ENCODE results near the gene SLC2A4.

SLC2A4 gene

DNA sequence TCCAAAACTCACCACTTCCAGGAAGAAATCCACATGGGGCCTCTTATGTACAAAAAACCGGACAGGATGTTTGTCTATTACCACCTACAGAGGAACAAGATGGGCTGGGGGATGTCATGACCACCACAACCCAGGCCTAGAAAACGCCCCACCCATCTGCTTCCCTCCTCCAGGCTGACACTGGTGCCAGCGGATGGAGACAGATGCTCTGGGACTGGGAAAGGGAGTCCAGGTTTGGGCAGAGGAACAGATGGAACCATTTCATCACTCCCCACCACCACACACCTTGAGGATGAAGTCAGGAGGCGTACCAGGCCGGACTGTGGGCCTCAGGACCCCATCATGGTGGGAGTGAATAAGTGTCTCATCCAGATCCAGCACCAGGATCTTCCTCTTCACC, 34.7 kb upstream of the SLC2A4 start:
- no peaks in the 10 kb centered on the region for H3K27me3 ChIP-seq
- peaks cover 30% of the 10 kb centered on the region for H3K4me1 ChIP-seq
- H3K4me2 ChIP-seq: no peak overlapping the region
- peaks cover 53% of the 10 kb centered on the region for H4K20me1 ChIP-seq
- H3K27ac ChIP-seq: no peak overlapping the region
- H3K9ac ChIP-seq: peak overlapping the region; percentile 16; the same call in 1 of the 2 replicates
- H3K36me3 ChIP-seq: peaks cover 44% of the 10 kb centered on the region
- no peak overlapping the region for H3K4me3 ChIP-seq
- no peaks in the 10 kb centered on the region for H3K9me3 ChIP-seq
- TF ChIP-seq Cebpa-rat (IDR thresholded peaks at IDR 0.05): no peak

DNA sequence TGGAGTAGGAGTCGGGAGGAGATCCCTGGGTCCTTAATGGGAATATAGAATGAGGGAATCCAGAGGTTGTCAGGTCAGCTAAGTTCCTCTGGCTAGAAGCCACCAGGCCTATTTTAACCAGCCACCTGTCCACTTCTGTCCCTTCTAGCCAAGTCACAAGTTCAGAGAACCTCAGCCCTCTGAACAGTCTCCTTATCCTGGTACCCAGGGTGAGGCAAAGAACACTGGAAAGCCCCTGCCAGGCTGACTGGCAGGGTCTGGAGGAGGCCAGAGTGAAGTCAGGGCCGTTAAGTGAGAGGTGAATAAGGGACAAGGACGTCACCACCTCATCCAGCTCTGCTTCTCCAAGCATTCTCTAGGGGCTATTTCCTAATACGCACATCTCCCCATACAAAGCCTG, 32.7 kb upstream of the SLC2A4 start:
- H3K27me3 ChIP-seq: no peaks in the 10 kb centered on the region
- H4K20me1 ChIP-seq: peaks cover 53% of the 10 kb centered on the region
- H3K9me3 ChIP-seq: no peaks in the 10 kb centered on the region
- peaks cover 35% of the 10 kb centered on the region for H3K4me1 ChIP-seq
- H3K4me3 ChIP-seq: no peak overlapping the region
- H3K9ac ChIP-seq: peak overlapping the region; percentile 94
- peak overlapping the region; percentile 99 for H3K4me2 ChIP-seq
- H3K36me3 ChIP-seq: peaks cover 41% of the 10 kb centered on the region
- H3K27ac ChIP-seq: peak overlapping the region; percentile 90; the same call in 1 of the 2 replicates
- TF ChIP-seq Cebpa-rat (IDR thresholded peaks at IDR 0.05): no peak

DNA sequence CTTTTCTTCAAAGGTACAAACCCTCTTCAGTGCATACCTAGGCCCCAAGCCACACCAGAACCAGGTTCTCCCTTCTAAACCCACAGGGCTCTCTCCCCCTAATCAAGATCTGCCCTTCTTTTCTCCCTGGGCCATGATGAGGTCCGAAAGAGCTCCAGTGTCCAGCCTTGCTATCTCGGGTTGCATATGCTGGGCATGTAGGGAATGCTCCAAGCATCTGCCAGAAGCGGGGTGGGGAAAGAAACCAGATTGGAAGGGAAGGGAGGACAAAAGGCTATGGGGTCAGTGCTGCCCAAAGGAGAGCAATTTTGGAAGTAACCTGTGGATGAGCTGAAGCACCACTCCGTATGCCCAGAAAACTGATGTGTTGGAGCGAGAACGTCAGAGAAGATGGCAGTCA, 32.3 kb upstream of the SLC2A4 start:
- H3K4me3 ChIP-seq: peak overlapping the region; percentile 81
- H3K9me3 ChIP-seq: no peaks in the 10 kb centered on the region
- H3K36me3 ChIP-seq: peaks cover 41% of the 10 kb centered on the region
- peak overlapping the region; percentile 99 for H3K4me2 ChIP-seq
- H4K20me1 ChIP-seq: peaks cover 53% of the 10 kb centered on the region
- peaks cover 35% of the 10 kb centered on the region for H3K4me1 ChIP-seq
- H3K27ac ChIP-seq: peak overlapping the region; percentile 90
- H3K9ac ChIP-seq: peak overlapping the region; percentile 94
- TF ChIP-seq Cebpa-rat (IDR thresholded peaks at IDR 0.05): no peak
- no peaks in the 10 kb centered on the region for H3K27me3 ChIP-seq

DNA sequence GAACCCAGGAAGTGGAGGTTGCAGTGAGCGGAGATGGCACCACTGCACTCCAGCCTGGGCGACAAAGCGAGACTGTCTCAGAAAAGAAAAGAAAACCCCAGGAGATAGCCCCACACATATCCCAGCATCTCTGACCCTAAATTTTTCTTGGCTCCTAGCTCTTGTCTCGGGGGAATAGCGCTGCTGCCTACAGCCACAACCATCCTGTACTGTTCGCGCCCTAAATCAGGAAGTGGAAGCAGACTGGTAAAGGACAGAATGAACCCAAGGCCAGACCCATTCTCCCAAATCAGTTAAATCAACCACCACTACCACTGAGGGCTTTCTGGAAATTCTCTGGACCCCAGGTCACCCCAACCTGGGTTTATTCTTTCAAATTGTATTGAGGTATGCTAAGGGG, 31.7 kb upstream of the SLC2A4 start:
- H3K4me1 ChIP-seq: peaks cover 35% of the 10 kb centered on the region
- peaks cover 41% of the 10 kb centered on the region for H3K36me3 ChIP-seq
- H3K27me3 ChIP-seq: no peaks in the 10 kb centered on the region
- no peaks in the 10 kb centered on the region for H3K9me3 ChIP-seq
- peak overlapping the region; percentile 90 for H3K27ac ChIP-seq
- H3K4me2 ChIP-seq: peak overlapping the region; percentile 99
- H4K20me1 ChIP-seq: peaks cover 53% of the 10 kb centered on the region
- no peak for TF ChIP-seq Cebpa-rat (IDR thresholded peaks at IDR 0.05)
- H3K4me3 ChIP-seq: peak overlapping the region; percentile 81
- H3K9ac ChIP-seq: peak overlapping the region; percentile 94

DNA sequence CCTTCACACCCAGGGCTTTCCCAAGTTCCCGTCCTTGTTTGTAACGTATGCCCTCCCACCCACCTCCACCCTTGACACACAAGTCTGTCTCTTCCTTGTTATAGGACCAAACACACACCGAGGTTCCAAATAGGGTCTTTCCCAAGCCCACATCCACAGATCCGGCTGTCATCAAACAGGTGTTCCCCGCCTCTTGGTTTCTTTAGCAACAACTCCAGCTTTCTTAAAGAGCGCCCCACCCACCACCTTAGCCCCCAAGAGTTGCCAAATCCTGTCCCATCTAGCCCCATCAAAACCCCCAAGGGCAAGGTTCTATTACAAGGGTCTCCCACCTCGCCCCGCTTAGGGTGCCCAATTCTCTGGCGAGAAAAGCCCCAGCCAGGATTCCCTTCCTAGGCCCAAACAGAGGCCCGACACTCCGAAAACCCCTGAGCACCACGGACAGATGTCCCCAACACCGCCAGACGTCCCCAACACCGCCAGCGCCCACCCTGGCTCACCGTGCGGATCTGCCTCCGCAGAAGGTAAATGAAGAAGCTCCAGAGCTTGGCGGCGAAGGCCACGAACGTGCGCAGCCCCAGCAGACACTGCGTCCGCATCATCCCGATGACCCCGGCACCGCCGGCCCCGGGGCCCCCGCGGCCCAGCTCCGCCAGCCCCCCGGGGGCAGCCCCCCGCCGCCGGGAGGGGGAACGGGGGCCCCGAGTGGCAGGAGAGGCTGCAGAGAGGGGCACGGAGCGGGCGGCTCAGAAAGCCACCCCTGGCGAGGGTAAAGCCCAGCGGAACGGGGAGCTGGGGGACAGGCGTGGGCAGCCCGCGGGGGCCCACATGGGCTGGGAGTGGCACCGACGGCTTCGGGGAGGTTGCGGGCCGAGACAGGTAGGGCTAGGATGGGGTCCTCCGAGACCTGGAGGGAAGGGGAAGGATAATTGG, 30.6 kb upstream of the SLC2A4 start:
- no peaks in the 10 kb centered on the region for H3K27me3 ChIP-seq
- peak overlapping the region; percentile 94 for H3K9ac ChIP-seq
- no peak for TF ChIP-seq Cebpa-rat (IDR thresholded peaks at IDR 0.05)
- H3K27ac ChIP-seq: peak overlapping the region; percentile 90
- H4K20me1 ChIP-seq: peaks cover 50% of the 10 kb centered on the region
- H3K4me2 ChIP-seq: peak overlapping the region; percentile 99
- peaks cover 41% of the 10 kb centered on the region for H3K36me3 ChIP-seq
- H3K9me3 ChIP-seq: no peaks in the 10 kb centered on the region
- peaks cover 35% of the 10 kb centered on the region for H3K4me1 ChIP-seq
- peak overlapping the region; percentile 81 for H3K4me3 ChIP-seq

DNA sequence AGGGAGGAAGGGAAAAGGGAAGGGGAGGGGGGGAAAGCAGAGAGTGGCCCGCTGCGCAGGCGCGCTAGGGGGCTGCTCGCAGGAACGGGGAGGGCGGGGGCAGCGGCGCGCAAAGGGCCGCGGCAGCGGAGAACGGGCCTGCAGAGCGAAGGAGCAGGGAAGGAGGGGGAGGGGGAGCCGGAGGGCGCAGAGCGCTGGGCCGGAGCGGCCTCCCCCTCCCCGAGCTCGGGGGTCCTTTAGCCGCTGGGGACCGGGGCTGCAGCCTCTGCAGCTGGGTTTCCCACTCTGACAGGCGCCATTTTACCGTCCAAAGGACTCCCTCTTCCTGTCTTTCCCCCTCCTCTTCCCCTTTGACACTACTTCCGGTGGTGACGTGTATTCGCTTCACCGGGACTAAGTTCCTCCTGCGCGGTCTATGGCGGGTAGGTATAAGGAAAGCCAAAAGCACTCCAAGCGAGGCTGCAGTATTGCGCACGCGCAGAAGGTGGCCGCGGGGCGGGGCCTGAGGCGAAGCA, 29.8 kb upstream of the SLC2A4 start, which contains the start of gene CTDNEP1:
Gene CTDNEP1, minus strand, starts transcription at position 74 of the 515 bp plus-strand sequence. CDS start 438 bp downstream, outside the sequence.
- H3K27me3 ChIP-seq: no peaks in the 10 kb centered on the region
- peaks cover 42% of the 10 kb centered on the region for H4K20me1 ChIP-seq
- H3K4me3 ChIP-seq: peak within 1 kb of the TSS; percentile 81
- peaks cover 35% of the 10 kb centered on the region for H3K4me1 ChIP-seq
- peaks cover 41% of the 10 kb centered on the region for H3K36me3 ChIP-seq
- peak within 1 kb of the TSS; percentile 90 for H3K27ac ChIP-seq
- H3K9ac ChIP-seq: peak within 1 kb of the TSS; percentile 94
- no peaks in the 10 kb centered on the region for H3K9me3 ChIP-seq
- peak within 1 kb of the TSS; percentile 99 for H3K4me2 ChIP-seq
- TF ChIP-seq Cebpa-rat (IDR thresholded peaks at IDR 0.05): no peak

DNA sequence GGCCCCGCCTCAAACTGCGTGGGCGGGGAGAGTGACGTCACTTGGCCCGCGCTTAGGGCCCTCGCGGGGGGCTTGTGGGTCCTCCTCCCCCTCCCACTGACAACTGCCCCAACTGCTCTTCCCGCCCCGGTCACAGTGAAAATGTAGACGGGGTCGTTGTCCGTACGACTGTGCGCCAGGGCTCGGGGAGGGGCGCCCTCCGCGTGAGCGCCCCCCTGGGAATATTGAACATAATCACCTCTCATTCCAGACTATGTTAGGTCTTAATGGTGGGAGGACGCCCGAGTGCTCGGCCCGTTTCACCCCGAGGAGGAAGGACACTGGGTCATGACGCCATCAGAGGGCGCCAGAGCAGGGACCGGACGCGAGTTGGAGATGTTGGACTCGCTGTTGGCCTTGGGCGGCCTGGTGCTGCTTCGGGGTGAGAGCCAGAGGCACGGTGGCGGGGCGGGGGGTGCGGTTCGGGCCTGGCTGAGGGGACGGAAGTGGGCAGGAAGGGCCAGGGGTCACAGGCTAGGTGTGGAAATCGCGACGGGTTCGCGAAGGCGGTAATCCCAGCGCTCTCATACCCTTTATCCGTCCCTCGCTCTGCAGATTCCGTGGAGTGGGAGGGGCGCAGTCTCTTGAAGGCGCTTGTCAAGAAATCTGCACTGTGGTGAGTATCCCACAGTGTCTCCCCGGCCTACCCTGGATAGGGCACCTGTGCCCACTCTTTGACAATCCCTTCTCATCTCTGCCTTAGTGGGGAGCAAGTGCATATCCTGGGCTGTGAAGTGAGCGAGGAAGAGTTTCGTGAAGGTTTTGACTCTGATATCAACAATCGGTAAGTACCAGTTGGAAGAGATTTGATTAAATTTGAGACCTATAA, 29.1 kb upstream of the SLC2A4 start, which contains the start of gene ELP5:
Gene ELP5, plus strand, starts transcription at position 40 of the 868 bp plus-strand sequence. Its CDS starts 336 bp downstream, at position 376.
- Histone ChIP-seq H3K27me3 (no peaks in the 10 kb centered on the region), H3K36me3 (peaks cover 41% of the 10 kb centered on the region), H3K9me3 (no peaks in the 10 kb centered on the region), H3K9ac (peak within 1 kb of the TSS; percentile 94), H3K4me2 (peak within 1 kb of the TSS; percentile 99), H3K4me1 (peaks cover 35% of the 10 kb centered on the region), H3K27ac (peak within 1 kb of the TSS; percentile 90), H4K20me1 (peaks cover 35% of the 10 kb centered on the region), H3K4me3 (peak within 1 kb of the TSS; percentile 81)
- TF ChIP-seq Cebpa-rat (IDR thresholded peaks at IDR 0.05): no peak

DNA sequence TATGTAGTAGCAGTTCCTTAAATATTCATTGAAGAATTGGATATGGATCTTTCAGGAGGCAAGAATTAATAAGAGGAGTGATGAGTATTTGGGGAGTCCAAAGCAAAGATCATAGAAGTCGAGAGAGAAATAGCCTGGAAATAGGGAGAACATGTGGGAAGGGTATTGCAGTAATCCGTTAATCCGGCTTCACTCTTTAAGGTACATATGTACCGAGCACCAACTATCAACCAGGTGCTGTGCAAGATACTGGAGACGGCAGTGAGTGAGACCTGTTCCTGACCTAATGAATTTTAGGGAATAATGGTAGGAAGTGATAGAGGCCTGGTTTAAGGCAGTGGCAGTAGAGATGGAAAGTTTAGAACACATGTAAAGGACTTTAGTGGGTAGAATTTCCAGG, 28.4 kb upstream of the SLC2A4 start:
- Histone ChIP-seq H3K36me3 (peaks cover 47% of the 10 kb centered on the region), H3K9me3 (no peaks in the 10 kb centered on the region), H3K27ac (peak overlapping the region; percentile 90)

DNA sequence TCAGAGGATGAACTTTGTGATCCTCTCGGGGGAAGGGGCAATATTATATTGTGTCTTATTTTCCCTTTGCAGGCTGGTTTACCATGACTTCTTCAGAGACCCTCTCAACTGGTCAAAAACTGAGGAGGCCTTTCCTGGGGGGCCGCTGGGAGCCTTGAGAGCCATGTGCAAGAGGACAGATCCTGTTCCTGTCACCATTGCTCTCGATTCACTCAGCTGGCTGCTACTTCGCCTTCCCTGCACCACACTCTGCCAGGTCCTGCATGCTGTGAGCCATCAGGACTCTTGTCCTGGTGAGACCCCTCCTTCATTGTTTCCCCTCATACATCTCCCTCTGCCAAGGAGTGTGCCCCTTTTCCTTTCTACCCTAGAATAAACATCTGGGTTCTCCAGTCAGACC, 27.0 kb upstream of the SLC2A4 start:
- no peak overlapping the region for H3K27ac ChIP-seq
- H3K4me2 ChIP-seq: no peak overlapping the region
- peaks cover 25% of the 10 kb centered on the region for H4K20me1 ChIP-seq
- peaks cover 21% of the 10 kb centered on the region for H3K4me1 ChIP-seq
- no peak overlapping the region for H3K4me3 ChIP-seq
- peaks cover 9% of the 10 kb centered on the region for H3K27me3 ChIP-seq
- TF ChIP-seq Cebpa-rat (IDR thresholded peaks at IDR 0.05): no peak
- no peak overlapping the region for H3K9ac ChIP-seq
- no peaks in the 10 kb centered on the region for H3K9me3 ChIP-seq
- H3K36me3 ChIP-seq: peaks cover 57% of the 10 kb centered on the region

More for the DNA sequence above, 28.4 kb upstream of the SLC2A4 start:
- H3K4me3 ChIP-seq: peak overlapping the region; percentile 81
- TF ChIP-seq Cebpa-rat (IDR thresholded peaks at IDR 0.05): no peak
- peak overlapping the region; percentile 94 for H3K9ac ChIP-seq
- H3K27me3 ChIP-seq: no peaks in the 10 kb centered on the region
- H3K4me2 ChIP-seq: peak overlapping the region; percentile 81
- peaks cover 35% of the 10 kb centered on the region for H3K4me1 ChIP-seq
- H4K20me1 ChIP-seq: peaks cover 29% of the 10 kb centered on the region

Data from BLaER1 (cell line).